Fibroblast of the aortic adventitia (primary cell): ENCODE data around the gene YWHAG. TPM values are rescaled to one million over a fixed set of nuclear protein-coding genes. Genes with fewer than 3 reads are reported as not detected.

Source experiments
- DNase-seq: peaks from one replicate; pipeline ENCODE4 v3.0.0-alpha.2; 2010; ENCODE audit warnings: low read depth
- H3K4me3 ChIP-seq: 2 replicates; pipeline ENCODE4 v1.5.1; 2011; ENCODE audit warnings: low read depth, mild to moderate bottlenecking, control low read depth, low read length, moderate library complexity
- total RNA-seq: library from RNA; depleted of rRNA; stranded (reverse); fragments of >200 nt; gene quantifications from 2 replicates; pipeline ENCODE4 v1.2.3, GENCODE V29; 2012; ENCODE audit warnings: low replicate concordance
- TF ChIP-seq, protein P1 (sequence below): IDR thresholded peaks from 2 replicates; pipeline ENCODE4 v1.5.1; 2011; ENCODE audit warnings: mild to moderate bottlenecking, low read length, control low read depth, inconsistent platforms; ENCODE audit not compliant: insufficient read depth

The YWHAG gene
- total RNA-seq, 1 donor, result 115 TPM

DNA sequence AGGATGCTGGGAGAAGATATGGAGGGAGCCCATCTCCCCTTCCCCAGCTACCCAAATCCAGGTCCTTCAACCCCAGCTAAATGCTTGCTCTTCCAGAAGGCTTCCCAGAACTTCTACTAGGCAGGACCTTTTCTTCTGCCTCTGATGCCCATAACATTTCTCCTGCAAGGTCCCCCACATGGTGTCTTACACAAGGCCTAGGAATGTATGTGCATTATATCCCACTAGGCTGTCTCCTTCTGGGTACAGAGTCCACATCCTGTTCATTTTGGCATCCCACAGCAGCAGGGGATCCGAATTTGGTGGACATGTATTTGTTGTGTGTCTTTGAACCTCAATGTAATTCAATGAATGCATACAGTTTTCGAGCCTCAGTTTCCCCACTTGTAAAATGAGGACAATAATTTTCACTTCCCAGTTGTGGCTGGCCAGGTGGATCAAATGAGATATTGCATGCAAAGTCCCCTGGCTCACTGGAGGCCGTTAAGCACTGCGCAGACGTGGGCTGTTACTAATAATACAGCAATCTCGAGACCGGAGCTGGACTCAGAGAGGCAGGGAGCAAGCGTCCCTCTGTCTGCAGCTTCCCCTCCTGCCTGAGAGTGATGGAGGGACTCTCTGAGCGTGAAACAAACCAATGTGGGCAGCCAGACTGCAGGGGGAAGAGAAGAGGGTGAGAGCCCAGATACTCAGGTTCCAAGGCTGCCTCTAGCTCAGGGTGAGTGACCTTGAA lies 18.6 kb upstream of the YWHAG start:
- no peak for DNase-seq
- no peak overlapping the region for H3K4me3 ChIP-seq
- TF ChIP-seq, protein P1, sequence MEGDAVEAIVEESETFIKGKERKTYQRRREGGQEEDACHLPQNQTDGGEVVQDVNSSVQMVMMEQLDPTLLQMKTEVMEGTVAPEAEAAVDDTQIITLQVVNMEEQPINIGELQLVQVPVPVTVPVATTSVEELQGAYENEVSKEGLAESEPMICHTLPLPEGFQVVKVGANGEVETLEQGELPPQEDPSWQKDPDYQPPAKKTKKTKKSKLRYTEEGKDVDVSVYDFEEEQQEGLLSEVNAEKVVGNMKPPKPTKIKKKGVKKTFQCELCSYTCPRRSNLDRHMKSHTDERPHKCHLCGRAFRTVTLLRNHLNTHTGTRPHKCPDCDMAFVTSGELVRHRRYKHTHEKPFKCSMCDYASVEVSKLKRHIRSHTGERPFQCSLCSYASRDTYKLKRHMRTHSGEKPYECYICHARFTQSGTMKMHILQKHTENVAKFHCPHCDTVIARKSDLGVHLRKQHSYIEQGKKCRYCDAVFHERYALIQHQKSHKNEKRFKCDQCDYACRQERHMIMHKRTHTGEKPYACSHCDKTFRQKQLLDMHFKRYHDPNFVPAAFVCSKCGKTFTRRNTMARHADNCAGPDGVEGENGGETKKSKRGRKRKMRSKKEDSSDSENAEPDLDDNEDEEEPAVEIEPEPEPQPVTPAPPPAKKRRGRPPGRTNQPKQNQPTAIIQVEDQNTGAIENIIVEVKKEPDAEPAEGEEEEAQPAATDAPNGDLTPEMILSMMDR, result no peak

DNA sequence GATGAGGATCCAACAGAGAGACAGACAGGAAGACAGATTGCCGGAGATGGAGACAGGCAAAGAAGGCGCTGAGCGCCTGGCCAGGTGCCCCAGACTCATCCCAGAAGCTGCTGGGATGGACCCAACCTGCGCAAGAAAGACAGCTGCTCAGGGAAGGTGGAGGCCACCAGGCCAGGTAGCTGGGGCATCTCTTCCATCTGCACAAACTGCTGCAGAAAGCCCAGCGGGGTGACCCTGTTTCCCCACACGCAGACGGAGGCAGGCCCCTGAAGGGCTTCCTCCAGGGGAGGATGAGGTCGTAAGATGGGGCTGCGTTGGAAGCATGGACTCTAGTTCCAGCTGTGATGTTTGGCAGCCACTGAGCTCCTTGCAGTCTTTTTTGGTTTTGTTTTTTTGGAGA lies 16.5 kb upstream of the YWHAG start:
- no peak overlapping the region for H3K4me3 ChIP-seq
- DNase-seq, result no peak
- TF ChIP-seq, protein P1, result no peak

DNA sequence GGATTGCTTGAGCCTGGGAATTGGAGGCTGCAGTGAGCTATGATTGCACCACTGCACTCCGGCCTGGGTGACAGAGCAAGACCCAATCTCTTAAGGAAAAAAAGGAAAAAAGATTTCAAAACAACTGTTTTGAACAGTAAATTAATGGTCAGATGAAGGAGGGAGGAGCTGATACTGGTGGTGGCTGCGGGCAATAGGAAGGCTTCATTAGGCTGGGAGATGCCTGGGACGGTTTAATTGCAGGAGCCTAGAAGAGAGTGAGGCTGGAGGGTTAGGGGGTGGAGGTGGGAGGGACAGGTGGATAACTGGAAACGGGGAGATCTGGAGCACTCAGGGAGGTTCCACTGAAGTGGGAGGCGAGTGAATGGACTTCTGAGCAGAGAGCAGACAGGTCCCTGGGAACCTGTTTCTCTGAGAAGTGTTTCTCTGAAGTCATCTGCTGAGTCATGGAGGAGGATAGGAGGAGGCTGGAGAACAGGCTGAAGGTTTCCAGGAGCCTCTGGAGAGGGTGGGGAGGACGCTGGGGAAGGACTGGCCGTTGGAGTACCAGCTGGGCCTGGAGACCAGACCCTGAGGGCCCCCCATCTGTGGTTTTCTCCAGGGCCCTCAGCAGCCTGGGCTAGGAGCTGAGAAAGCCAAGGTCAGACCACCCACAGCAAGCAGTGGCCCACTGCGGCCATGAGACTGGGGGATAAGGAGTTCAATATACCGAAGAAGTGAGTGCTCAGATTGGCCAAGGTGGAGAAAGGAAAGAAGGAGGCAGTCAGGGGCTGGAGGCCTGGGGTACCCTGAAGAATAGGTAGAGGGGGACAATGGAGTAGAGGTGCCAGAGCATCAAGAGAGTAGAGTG lies 14.4 kb upstream of the YWHAG start:
- TF ChIP-seq, protein P1, result no peak
- DNase-seq, result peak; percentile 86
- no peak overlapping the region for H3K4me3 ChIP-seq

DNA sequence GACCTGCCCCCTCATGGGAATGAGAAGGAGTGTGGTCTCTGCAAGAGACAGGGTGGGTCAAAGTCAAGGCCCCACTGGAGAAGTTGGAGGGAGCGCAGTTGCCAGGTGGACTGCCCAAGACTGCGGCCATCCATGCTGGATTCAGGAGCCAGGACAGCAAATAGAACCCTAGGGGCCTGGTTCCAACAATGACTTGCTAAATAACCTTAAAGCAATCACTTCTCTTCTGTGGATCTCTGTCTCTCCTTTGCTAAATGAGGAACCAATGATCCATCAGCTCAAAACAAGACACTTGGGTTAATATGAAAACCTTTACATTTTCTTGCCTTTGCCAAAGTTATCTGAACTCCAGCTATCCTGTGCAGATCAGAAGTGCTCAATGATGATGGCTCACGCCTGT lies 12.6 kb upstream of the YWHAG start:
- DNase-seq, result no peak
- TF ChIP-seq, protein P1, result no peak
- no peak overlapping the region for H3K4me3 ChIP-seq

DNA sequence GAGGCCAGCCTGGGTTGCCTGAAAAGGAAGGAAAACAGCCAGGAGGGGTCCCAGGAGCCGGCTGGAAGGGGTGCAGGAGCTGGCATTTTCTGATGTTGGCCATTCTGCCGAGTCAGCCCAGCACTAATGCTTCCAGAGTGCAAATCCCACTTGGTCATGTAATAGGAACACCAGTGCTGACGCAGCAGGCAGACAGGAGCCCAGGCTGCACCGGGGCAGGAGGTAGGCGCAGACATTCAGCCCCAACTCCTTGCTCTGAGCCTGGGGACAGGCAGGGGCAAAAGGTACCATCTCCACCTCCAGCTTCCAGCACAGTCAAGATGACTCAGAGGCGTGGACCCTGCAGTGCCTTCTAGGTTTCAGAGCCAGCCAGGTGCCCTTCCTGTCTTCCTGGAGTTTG lies 10.2 kb upstream of the YWHAG start:
- H3K4me3 ChIP-seq, result no peak overlapping the region
- DNase-seq, result no peak
- TF ChIP-seq, protein P1, result no peak

DNA sequence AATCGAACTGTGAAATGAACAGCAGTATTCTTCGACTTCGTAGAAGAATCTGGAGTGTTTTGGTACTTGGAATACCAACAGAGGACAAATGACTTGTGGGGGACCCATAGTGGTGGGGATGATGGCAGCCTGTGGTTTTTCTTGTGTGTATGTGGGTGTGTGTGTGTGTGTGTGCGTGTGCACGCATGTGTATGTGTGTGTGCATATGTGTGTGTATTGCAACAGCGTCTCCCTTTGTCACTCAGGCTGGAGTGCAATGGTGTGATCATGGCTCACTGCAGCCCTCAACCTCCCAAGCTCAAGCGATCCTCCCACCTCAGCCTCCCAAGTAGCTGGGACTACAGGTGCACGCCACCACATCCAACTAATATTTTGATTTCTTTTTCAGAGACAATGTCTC lies 9.4 kb upstream of the YWHAG start:
- H3K4me3 ChIP-seq, result no peak overlapping the region
- TF ChIP-seq, protein P1, result no peak
- DNase-seq, result no peak
